Forelimb muscle (tissue), 1 donor: Measurements from ENCODE around the gene ZNF888. TPM values are rescaled to one million over a fixed set of nuclear protein-coding genes. Genes with fewer than 3 reads are reported as not detected.
"Not testable (repeated sequence)": the region's sequence is repeated elsewhere in the genome, so short reads cannot be mapped to it uniquely, and the experiment has no call there.

ENCODE experiments used
- DNase-seq: peaks from one replicate; pipeline ENCODE4 v3.0.0-alpha.2; 2013; ENCODE audit warnings: low read depth
- polyA plus RNA-seq: library from polyadenylated mRNA; unstranded; fragments of 120-200 nt; gene quantifications from one replicate; pipeline ENCODE4 v1.2.1, GENCODE V29; 2013; ENCODE audit not compliant: insufficient read length

Gene ZNF888
- polyA plus RNA-seq, 1 donor: 3.3 TPM

GRCh38 chr19:52941941-52942385 lies 18.7 kb upstream of the ZNF888 start:
- no peak for DNase-seq

- not testable (repeated sequence) for DNase-seq
Measured at GRCh38 chr19:52941523-52941922, 18.3 kb upstream of the ZNF888 start.

GRCh38 chr19:52940905-52941304 lies 17.7 kb upstream of the ZNF888 start:
- not testable (repeated sequence) for DNase-seq

GRCh38 chr19:52938761-52939160 lies 15.5 kb upstream of the ZNF888 start:
- no peak for DNase-seq

GRCh38 chr19:52936954-52937325 lies 13.7 kb upstream of the ZNF888 start:
- DNase-seq: no peak

- no peak for DNase-seq
Measured at GRCh38 chr19:52936151-52936953, 13.1 kb upstream of the ZNF888 start.

GRCh38 chr19:52935434-52935833 lies 12.2 kb upstream of the ZNF888 start:
- no peak for DNase-seq

GRCh38 chr19:52924641-52925040 lies 1.4 kb upstream of the ZNF888 start:
- DNase-seq: not testable (repeated sequence)

- no peak for DNase-seq
Measured at GRCh38 chr19:52923778-52924593, 758 bp upstream of the ZNF888 start.

GRCh38 chr19:52917531-52917930 lies 5.7 kb downstream of the ZNF888 start:
- DNase-seq: no peak

- DNase-seq: no peak
Measured at GRCh38 chr19:52910648-52911047, 12.6 kb downstream of the ZNF888 start.

- DNase-seq: not testable (repeated sequence)
Measured at GRCh38 chr19:52904052-52904780, 19.0 kb downstream of the ZNF888 start.

- no peak for DNase-seq
Measured at GRCh38 chr19:52901842-52902241, 21.4 kb downstream of the ZNF888 start.

- DNase-seq: not testable (repeated sequence)
Measured at GRCh38 chr19:52898596-52898995, 24.6 kb downstream of the ZNF888 start.

- peak; percentile 1 for DNase-seq
Measured at GRCh38 chr19:52898101-52898500, 25.1 kb downstream of the ZNF888 start.

GRCh38 chr19:52897138-52897935 lies 25.9 kb downstream of the ZNF888 start, which contains the start of gene ZNF320:
ZNF320 (minus strand) TSS chr19:52897635; CDS start chr19:52890255, 7,380 bp downstream.
- peak; percentile 69 for DNase-seq

- DNase-seq: no peak
Measured at GRCh38 chr19:52896431-52897137, 26.6 kb downstream of the ZNF888 start.

- no peak for DNase-seq
Measured at GRCh38 chr19:52891336-52891735, 31.9 kb downstream of the ZNF888 start.

- no peak for DNase-seq
Measured at GRCh38 chr19:52889931-52890330, 33.3 kb downstream of the ZNF888 start.

- DNase-seq: no peak
Measured at GRCh38 chr19:52889076-52889475, 34.2 kb downstream of the ZNF888 start.
